SK-N-MC (cell line): ENCODE data around the gene COG5.

Source experiments
- EZH2 ChIP-seq: fragments of 200-600 bp; sonication (generic); IDR thresholded peaks from one replicate; pipeline ENCODE4 v1.6.1; 2017; ENCODE audit warnings: antibody characterized with exemption
- POLR2AphosphoS5 ChIP-seq: IDR thresholded peaks from 2 replicates; pipeline ENCODE4 v1.6.1; 2012; ENCODE audit warnings: mild to moderate bottlenecking, low read depth, low read length, borderline replicate concordance

DNA sequence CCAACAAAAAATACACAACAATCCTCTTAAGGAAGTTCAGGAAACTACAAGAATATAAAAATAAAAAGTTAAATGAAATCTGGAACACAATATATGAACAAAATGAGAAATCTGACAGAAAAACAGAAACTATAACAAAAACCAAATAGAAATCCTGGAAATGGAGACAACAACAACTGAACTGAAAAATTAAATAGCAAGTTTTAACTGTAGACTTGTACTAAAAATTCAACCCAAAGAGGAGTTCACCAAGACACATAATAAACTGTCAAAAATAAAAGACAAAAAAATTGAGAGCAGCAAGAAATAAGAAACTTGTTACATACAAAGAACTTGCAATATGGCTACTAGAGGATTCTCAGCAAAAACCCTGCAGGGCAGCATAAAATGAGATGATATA, 349.8 kb downstream of the COG5 start:
- no peak for TF ChIP-seq EZH2
- TF ChIP-seq POLR2AphosphoS5: no peak
